HCT116 (cell line): Measurements from ENCODE around the gene PIK3CB. TPM values are rescaled to one million over a fixed set of nuclear protein-coding genes. Genes with fewer than 3 reads are reported as not detected.
"Not testable (repeated sequence)": the region's sequence is repeated elsewhere in the genome, so short reads cannot be mapped to it uniquely, and the experiment has no call there.

ENCODE experiments used
- ATAC-seq: fragments of 200-7000 bp; cut with Tn5 transposase; 2 replicates; pipeline ENCODE4 v1.9.1; 2020; ENCODE audit warnings: mild to moderate bottlenecking, moderate library complexity
- BruUV-seq: library from RNA; stranded (reverse); fragments of 400-500 nt; replicated peaks from 2 replicates; lab custom pipeline; 2021; lab: Mats Ljungman, UMichigan
- CTCF ChIA-PET: fragments of 300-600 bp; sonication (Branson Sonifier 250); formaldehyde crosslinking; loops from one replicate; lab custom pipeline; 2021; ENCODE audit warnings: antibody characterized with exemption; lab: Charles Lee
- POLR2A ChIA-PET: fragments of 300-600, 350-600 bp; sonication (Branson Sonifier 250); formaldehyde crosslinking; loops from one replicate; lab custom pipeline; 2021; ENCODE audit warnings: antibody characterized with exemption; lab: Charles Lee
- RAD21 ChIA-PET, 2 experiments: fragments of 300-600 bp; sonication (Branson Sonifier 250); formaldehyde crosslinking; loops; one replicate each; lab custom pipeline; 2023; ENCODE audit warnings: low total read pairs in 2 of 2; ENCODE audit not compliant: uncharacterized antibody in 2 of 2, unreplicated experiment in 2 of 2, low non-redundant PET in 1 of 2; lab: Charles Lee
- DNase-seq: peaks from one replicate; pipeline ENCODE4 v3.0.0-alpha.2; 2010; ENCODE audit warnings: low read depth, low spot score
- H2AFZ ChIP-seq: fragments of 200-600 bp; shearing (Covaris generic), sonication (generic); 2 replicates; pipeline ENCODE4 v1.6.1; 2017; ENCODE audit warnings: low read depth, mixed run types, mixed read lengths, antibody characterized with exemption, low read length; ENCODE audit not compliant: poor library complexity, severe bottlenecking
- H3K27ac ChIP-seq: 2 replicates; pipeline ENCODE4 v1.5.1; 2012; ENCODE audit warnings: low read depth, low read length
- H3K27me3 ChIP-seq: fragments of 200-600 bp; sonication (generic); 2 replicates; pipeline ENCODE4 v1.6.1; 2016; ENCODE audit warnings: mixed run types, low read length, mixed read lengths; ENCODE audit not compliant: insufficient read depth
- H3K36me3 ChIP-seq, 2 experiments: fragments of 200-500 bp in 1 of 2; fragments of 200-600 bp in 1 of 2; sonication (Bioruptor generic) in 1 of 2; sonication (generic) in 1 of 2; 2 replicates each; pipeline versions ENCODE4 v1.5.1 to v1.6.1; 2014 to 2016; ENCODE audit warnings: low read length in 2 of 2, inconsistent platforms in 1 of 2, mixed read lengths in 1 of 2, mixed run types in 1 of 2; ENCODE audit not compliant: insufficient read depth in 2 of 2, control insufficient read depth in 1 of 2
- H3K4me1 ChIP-seq, 2 experiments: fragments of 200-600 bp in 1 of 2; sonication (generic) in 1 of 2; 2 replicates each; pipeline versions ENCODE4 v1.5.1 to v1.6.1; 2012 to 2017; ENCODE audit warnings: low read length in 2 of 2, inconsistent platforms in 1 of 2, mild to moderate bottlenecking in 1 of 2, mixed read lengths in 1 of 2, mixed run types in 1 of 2, moderate library complexity in 1 of 2; ENCODE audit not compliant: insufficient read depth in 2 of 2, control insufficient read depth in 1 of 2
- H3K4me2 ChIP-seq: fragments of 200-600 bp; sonication (generic); 2 replicates; pipeline ENCODE4 v1.6.1; 2017; ENCODE audit warnings: mixed run types, low read length, mixed read lengths
- H3K4me3 ChIP-seq, 2 experiments: fragments of 200-600 bp in 1 of 2; sonication (generic) in 1 of 2; replicated peaks in 1 of 2; 2 replicates each; pipeline ENCODE4 v1.5.1; 2011 to 2016; ENCODE audit warnings: low read length in 2 of 2, control low read depth in 1 of 2, low read depth in 1 of 2, mild to moderate bottlenecking in 1 of 2, mixed read lengths in 1 of 2, mixed run types in 1 of 2
- H3K79me2 ChIP-seq: fragments of 200-600 bp; sonication (generic); 2 replicates; pipeline ENCODE4 v1.6.1; 2017; ENCODE audit warnings: mild to moderate bottlenecking, mixed run types, low read length, moderate library complexity, mixed read lengths; ENCODE audit not compliant: insufficient read depth
- H3K9ac ChIP-seq: fragments of 200-600 bp; sonication (generic); 2 replicates; pipeline ENCODE4 v1.6.1; 2016; ENCODE audit warnings: low read length, mixed read lengths
- H3K9me2 ChIP-seq: fragments of 200-600 bp; sonication (generic), shearing (Covaris generic); 2 replicates; pipeline ENCODE4 v1.6.1; 2017; ENCODE audit warnings: mixed run types, mild to moderate bottlenecking, moderate library complexity; ENCODE audit not compliant: insufficient read depth
- H3K9me3 ChIP-seq, 2 experiments: fragments of 200-500 bp in 1 of 2; fragments of 200-600 bp in 1 of 2; sonication (Bioruptor generic) in 1 of 2; sonication (generic) in 1 of 2; 2 replicates each; pipeline ENCODE4 v1.6.1; 2014 to 2017; ENCODE audit warnings: low read length in 2 of 2, mixed read lengths in 2 of 2, inconsistent platforms in 1 of 2, low read depth in 1 of 2, mild to moderate bottlenecking in 1 of 2, mixed run types in 1 of 2, moderate library complexity in 1 of 2; ENCODE audit not compliant: control insufficient read depth in 1 of 2, insufficient read depth in 1 of 2
- H4K20me1 ChIP-seq: fragments of 200-600 bp; sonication (generic), shearing (Covaris generic); 2 replicates; pipeline ENCODE4 v1.6.1; 2017; ENCODE audit warnings: mixed run types, mild to moderate bottlenecking, moderate library complexity; ENCODE audit not compliant: insufficient read depth
- ZNF274 ChIP-seq: fragments of 200-500 bp; sonication (Bioruptor generic); IDR thresholded peaks from 2 replicates; pipeline ENCODE4 v1.6.1; 2014; ENCODE audit warnings: mild to moderate bottlenecking, low read depth, low read length, inconsistent platforms
- intact Hi-C: fragments of 100-400 bp; cut with micrococcal nuclease; formaldehyde crosslinking; loops from 2 replicates; pipeline ENCODE4 v1.10.0; 2022
- total RNA-seq: library from RNA; stranded (reverse); gene quantifications from one replicate; pipeline ENCODE4 v1.2.1, GENCODE V29; 2021; ENCODE audit not compliant: unreplicated experiment

Gene PIK3CB
- total RNA-seq, 1 experiment from 2014 or later: 44.3 TPM

DNA sequence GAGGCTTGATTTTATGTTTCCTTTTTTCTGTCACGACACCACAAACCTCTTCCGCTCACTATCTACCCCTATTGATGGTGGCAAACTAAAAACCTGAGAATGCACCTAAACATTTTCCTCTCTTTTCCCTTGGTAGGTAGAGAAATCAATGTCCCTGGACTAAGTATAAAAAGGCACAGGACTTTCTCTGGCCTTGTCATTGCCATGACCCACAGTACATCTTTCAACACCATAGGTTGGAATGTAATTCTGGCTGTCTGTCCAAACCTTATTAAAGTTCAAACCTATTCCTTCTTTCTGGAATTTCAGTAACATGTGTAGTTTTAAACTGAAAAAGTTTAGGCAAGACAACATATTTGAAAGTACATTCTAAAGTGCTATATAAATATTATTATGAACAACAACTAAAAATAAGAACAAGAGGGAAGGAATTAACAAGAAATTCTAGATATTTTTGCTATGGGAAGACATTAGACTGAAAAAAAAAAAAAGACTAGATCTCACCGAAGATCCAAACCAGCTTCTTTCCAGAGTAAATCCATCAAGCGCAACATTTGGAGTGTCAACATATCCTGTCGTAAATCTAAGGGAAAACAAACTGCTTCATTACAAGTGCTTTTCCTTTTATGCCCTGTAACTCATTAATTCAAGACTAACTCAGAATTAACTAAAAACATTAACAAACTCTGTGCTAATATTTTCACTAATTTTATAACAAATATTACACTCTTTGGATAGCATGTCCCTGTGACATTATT is 153.1 kb downstream of the PIK3CB start:
- DNase-seq (no peak), ATAC-seq (no peak)
- no peaks in the 10 kb centered on the region for H3K4me1 ChIP-seq
- peaks cover 4 to 14% of the 10 kb centered on the region in 2 experiments; a peak in 2 of 4 replicates for H3K36me3 ChIP-seq
- RAD21 ChIA-PET: no interaction called here
- H4K20me1 ChIP-seq: no peaks in the 10 kb centered on the region
- no TSS peak for BruUV-seq
- no peak overlapping the region for H3K27ac ChIP-seq
- H3K4me3 ChIP-seq: no peak overlapping the region
- H3K9ac ChIP-seq: no peak overlapping the region
- no peak overlapping the region for H2AFZ ChIP-seq
- H3K27me3 ChIP-seq: no peaks in the 10 kb centered on the region
- CTCF ChIA-PET: interaction anchor here (2.0 kb wide), 1 partner anchor 234 kb away, joined by 8 read pairs; no protein-coding TSS in a partner anchor
- no peaks in the 10 kb centered on the region for H3K79me2 ChIP-seq
- H3K9me2 ChIP-seq: no peaks in the 10 kb centered on the region
- intact Hi-C loops: no loop called here
- TF ChIP-seq ZNF274: no peak
- TF ChIP-seq, all 23 proteins: peak for 0
- POLR2A ChIA-PET: no interaction called here
- no peak overlapping the region for H3K4me2 ChIP-seq
- peaks cover 3 to 4% of the 10 kb centered on the region in 2 experiments; a peak in 1 of 4 replicates for H3K9me3 ChIP-seq

DNA sequence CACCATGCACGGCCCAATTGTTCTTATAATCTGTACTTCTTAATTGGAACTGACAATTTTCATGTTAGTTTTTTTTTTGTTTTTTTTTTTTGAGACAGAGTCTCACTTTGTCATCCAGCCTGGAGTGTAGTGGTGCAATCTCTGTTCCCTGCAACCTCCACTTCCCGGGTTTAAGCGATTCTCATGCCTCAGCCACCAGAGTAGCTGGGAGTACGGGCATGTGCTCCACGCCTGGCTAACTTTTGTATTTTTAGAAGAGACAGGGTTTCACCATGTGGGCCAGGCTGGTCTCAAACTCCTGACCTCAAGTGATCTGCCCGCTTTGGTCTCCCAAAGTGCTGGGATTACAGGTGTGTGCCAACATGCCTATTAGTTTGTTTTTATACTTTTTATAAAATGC is 153.8 kb downstream of the PIK3CB start:
- BruUV-seq, ATAC-seq, DNase-seq, H3K9me2 ChIP-seq, intact Hi-C loops, H3K9ac ChIP-seq, CTCF ChIA-PET, POLR2A ChIA-PET, H3K4me2 ChIP-seq, RAD21 ChIA-PET, H3K79me2 ChIP-seq, H3K27me3 ChIP-seq, H4K20me1 ChIP-seq, H3K4me3 ChIP-seq, H3K9me3 ChIP-seq, H3K4me1 ChIP-seq, H3K27ac ChIP-seq, H2AFZ ChIP-seq: not testable (repeated sequence)
- peaks cover 4 to 17% of the 10 kb centered on the region in 2 experiments; a peak in 3 of 4 replicates for H3K36me3 ChIP-seq
